Measurements from ENCODE around the gene NELFA. TPM values are rescaled to one million over a fixed set of nuclear protein-coding genes. Genes with fewer than 3 reads are reported as not detected.

NELFA gene
- total RNA-seq, 1 experiment from 2014 or later: 14.7 TPM

DNA sequence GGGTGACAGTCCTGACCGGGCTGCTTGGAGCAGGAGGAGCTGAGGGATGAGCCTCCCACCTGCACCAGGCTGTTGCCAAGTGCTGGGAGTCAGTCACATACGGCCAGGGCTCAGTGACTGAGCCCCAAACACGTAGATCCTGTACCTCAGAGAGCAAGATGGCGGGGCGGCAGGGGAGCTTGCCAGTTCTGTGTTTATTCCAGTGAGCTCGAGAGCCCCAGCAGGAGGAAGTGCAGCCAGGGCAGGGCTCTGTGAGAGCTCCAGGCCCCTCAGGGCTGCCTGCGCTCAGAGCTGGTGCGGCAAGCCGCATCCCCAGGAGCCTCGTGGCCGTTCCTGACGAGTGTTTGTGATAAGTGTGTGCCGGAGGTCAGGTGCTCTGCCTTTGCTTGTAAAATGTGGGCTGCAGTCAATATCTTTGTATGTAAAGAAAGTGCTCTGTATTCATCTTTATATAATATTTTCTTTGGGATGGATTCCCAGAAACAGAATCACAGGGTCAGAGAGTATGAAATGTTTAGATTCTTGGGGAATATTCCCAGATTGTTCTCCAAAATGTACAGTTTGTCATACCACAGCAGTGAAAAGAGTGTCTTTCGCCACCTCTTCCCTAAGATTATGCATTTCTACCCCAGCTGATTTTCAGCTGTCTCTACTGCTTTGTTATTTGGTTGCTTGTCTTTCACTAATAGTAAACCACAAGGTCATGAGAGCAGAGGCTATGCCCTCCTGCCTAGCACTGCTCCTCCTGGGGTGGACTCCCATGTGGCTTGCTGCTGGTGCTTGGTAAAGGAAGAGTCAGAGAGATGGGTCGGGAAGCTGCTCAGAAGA lies 50.3 kb downstream of the NELFA start:
- no peak for DNase-seq (ENCODE audit: low read depth, low spot score)
- in situ Hi-C loops (cut with HindIII; ENCODE audit: low pct_unique_long_range_greater_than_20kb, low sequenced_read_pairs): no loop called here

DNA sequence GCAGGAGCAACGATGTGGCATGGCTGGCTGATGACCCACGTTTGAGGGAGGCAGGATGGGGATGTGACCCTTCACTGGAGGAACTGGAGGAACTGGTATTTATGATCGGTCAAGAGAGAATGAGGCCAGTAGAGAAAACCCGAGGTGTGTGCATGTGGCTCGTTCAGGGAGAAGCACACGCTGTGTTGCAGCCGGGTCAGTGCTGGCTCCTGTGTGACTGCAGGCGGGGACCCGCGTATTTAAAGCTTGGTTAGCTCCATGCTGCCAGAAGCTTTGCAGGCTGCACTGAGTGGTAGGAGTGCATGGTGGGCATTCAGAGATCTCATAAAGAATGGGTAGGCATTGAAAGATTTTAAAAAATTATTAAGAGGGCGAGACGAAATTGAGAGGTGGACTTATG lies 52.1 kb downstream of the NELFA start:
- in situ Hi-C loops (cut with HindIII; ENCODE audit: low pct_unique_long_range_greater_than_20kb, low sequenced_read_pairs): no loop called here
- no peak for DNase-seq (ENCODE audit: low read depth, low spot score)

DNA sequence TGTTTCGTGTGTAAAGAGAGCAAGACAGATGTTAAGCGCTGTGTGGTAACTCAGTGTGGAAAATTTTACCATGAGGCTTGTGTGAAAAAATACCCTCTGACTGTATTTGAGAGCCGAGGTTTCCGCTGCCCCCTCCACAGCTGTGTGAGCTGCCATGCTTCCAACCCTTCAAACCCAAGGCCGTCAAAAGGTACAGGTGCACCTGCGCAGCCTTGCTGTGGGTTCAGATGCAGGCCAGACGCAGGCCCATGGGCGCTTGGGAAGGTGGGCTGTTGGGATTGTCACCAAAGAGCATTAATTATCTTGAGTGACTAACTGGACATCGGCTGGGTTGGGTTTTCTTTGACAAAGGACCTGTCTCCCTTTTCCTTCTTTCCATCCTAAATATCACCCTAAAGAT lies 55.4 kb downstream of the NELFA start:
- in situ Hi-C loops (cut with HindIII; ENCODE audit: low pct_unique_long_range_greater_than_20kb, low sequenced_read_pairs): no loop called here
- DNase-seq (ENCODE audit: low read depth, low spot score): no peak

DNA sequence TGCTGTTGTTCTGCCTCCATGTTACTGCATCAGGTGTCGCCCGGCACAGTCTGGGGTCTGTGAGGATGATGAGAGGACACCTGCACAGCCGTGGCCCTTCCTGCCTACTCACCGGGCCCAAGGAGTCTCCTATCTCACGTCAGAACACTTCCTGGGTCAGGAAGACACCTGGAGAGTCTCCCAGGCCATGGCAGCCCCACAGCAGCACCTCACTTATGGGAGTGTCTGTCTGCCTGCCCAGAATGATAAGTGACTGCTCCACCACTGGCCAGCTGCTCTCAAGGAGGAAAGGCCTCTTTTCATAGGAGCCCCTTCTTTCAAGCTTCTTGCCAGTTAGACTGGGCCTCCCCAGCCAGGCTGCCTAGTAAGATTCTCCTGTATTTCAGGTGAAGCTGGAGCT lies 56.1 kb downstream of the NELFA start:
- no peak for DNase-seq (ENCODE audit: low read depth, low spot score)
- in situ Hi-C loops (cut with HindIII; ENCODE audit: low pct_unique_long_range_greater_than_20kb, low sequenced_read_pairs): no loop called here

DNA sequence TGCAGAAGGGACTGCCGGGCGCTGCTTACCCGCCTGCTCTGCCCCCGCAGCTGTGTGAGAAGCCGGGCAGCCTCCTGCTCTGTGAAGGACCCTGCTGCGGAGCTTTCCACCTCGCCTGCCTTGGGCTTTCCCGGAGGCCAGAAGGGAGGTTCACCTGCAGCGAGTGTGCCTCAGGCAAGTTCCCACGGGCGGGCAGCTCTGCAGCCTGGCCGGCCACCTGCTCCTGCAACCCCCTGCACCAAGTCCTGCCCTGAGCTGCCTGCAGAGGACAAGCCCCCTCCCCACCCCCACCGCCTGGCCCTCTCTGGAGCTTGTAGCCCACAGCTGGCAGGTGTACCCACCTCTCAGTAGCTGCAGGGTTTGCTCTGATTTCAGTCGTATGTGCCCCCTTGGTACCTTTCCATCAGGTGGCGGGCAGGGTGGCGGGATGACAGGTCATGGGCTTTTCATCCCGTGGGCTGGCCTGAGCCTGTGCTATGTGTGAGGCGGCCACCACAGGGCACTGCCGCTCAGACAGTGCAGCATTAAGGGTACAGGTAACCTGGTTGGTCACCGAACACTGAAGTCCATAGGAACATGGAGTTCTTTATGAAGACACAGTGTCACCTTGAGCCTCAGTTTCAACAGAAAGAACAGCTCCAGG lies 56.6 kb downstream of the NELFA start:
- in situ Hi-C loops (cut with HindIII; ENCODE audit: low pct_unique_long_range_greater_than_20kb, low sequenced_read_pairs): no loop called here

DNA sequence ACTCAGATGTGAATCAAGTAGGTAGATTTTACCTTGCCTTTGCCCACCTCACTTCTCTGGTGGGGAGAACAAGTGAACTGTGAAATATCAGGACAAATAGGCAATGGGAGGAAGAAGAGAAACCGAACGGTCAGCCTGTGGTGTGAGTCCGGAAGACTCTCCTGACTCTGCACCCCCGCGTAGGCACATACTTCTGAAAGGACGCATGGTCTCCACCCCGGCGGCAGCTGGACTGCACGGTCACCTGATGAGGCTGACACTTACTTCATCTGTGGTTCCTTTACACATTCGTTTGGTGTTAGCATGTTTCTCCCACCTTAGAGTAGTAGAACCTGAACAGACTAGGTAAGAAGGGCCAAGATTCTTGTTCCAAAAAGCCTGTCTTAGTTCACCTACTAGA lies 58.4 kb downstream of the NELFA start:
- DNase-seq (ENCODE audit: low read depth, low spot score): no peak
- in situ Hi-C loops (cut with HindIII; ENCODE audit: low pct_unique_long_range_greater_than_20kb, low sequenced_read_pairs): no loop called here

More for the DNA sequence above, 56.6 kb downstream of the NELFA start:
- DNase-seq (ENCODE audit: low read depth, low spot score): no peak

DNA sequence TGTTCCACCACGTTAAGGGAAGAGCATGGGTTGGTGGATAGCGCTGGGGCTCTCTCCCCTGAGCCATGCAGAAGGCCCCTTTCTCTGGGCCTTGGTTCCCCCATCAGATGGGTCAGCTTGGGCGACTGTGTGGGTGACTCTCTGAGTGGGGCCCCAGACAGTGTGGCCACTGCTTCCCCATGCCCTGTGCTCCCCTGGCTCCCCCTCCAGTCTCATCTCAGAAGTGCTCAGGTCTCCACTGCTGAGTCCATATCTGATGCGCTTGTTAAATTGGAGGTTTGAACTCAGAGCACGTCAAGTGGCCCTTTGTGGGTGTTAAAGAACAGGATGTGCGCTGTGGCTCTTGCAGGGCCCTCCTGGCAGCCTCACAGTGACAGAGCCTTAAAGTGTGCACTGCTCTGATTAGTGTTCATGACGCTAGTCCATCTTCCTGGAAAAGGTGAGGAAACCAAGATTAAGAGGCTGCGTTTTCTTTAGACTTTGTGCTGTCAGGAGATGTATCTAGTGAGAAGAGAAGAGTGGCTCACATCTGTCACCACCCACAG lies 59.8 kb downstream of the NELFA start:
- DNase-seq (ENCODE audit: low read depth, low spot score): no peak
- in situ Hi-C loops (cut with HindIII; ENCODE audit: low pct_unique_long_range_greater_than_20kb, low sequenced_read_pairs): no loop called here

DNA sequence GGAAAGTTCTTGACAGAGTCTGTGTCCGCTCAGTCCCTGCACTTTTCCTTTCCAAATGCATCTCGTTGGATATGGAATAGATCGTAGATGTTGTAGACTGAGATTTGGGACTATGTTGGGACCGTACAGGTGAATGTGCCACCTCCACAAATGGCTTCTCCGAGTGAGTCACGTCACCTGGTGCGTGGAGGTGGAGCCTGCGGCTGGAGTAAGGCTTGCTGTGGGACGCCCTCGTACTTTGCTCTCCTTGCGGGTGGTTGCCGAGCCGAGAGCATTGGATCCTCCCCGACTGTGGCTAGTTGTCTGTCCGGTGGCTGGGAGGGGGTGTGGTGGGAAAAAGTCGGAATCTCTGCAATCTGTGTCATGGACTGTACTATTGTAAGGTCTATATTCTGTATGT lies 60.5 kb downstream of the NELFA start:
- in situ Hi-C loops (cut with HindIII; ENCODE audit: low pct_unique_long_range_greater_than_20kb, low sequenced_read_pairs): no loop called here
- no peak for DNase-seq (ENCODE audit: low read depth, low spot score)

DNA sequence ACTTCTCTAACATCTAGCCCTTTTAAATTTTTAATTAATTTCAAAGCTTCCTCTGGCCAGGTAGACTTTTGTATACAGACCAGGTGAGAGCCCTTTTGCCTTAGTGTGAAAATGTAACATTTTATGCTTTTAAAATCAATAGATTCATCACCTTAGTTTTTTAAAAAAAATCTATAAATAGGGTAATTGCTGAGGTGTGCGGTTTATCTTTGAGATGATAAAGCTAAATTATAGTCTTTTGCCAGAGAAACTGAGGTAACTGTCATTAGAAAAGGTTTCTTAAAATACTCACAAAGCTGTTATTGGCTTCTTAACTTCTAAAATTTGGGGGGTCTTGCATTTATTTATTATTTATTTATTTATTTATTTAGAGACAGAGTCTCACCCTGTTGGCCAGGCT lies 62.9 kb downstream of the NELFA start:
- no peak for DNase-seq (ENCODE audit: low read depth, low spot score)
- in situ Hi-C loops (cut with HindIII; ENCODE audit: low pct_unique_long_range_greater_than_20kb, low sequenced_read_pairs): no loop called here

DNA sequence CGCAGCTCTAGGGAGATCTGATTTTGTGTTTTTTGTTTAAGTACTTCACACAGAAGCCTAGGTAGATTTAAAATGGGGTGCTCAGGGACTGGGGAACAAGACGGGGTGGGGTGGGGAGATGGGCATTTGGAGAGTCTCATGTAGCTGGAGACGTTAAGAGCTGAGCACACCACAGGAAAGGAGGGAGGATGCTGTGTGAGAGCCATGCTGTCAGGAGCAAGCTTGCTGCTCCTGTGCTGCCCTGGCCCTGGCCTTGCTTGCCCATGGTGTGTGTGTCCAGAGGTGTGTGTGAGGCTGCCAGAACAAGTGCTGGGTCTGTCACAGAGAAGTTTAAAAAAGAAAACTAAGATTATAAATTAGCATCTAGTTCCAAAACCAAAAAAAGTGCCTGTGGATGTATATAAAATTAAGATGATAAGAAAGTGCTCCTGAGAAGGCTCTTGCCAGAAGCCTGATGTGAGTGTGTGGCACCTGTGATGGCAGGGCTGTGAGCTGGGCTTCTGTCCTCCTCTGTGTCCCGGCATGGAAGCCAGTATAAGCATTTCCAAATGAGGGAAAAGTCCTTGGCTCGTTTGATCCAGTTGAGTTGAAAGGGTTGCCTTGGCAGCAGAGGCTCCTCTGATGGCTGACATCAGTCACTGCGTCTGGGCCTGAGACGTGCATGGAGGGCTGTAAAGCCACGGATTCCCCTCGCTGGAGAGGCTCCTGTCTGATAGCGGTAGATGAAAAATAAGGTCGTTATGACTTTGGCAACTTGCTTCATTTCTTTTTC lies 63.5 kb downstream of the NELFA start:
- in situ Hi-C loops (cut with HindIII; ENCODE audit: low pct_unique_long_range_greater_than_20kb, low sequenced_read_pairs): no loop called here
- no peak for DNase-seq (ENCODE audit: low read depth, low spot score)

DNA sequence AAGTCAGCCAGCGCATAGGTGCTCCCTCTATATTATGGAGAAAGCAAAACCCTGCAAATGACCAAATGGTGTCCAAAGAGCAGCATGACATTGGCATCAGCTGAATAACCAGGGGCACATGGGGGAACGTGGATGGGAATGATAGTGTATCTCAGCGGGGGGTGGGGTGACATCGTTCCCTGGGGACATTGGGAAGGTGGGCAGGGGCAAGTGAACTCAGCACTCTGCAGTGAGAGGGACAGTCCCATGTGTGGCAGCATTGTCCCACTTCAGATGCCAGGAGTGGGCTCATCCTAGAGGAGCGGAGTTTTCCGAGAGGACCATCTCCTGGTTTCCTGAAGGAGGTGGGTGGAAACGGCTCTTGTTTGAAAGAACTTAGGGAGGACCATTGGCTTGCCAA lies 64.8 kb downstream of the NELFA start:
- in situ Hi-C loops (cut with HindIII; ENCODE audit: low pct_unique_long_range_greater_than_20kb, low sequenced_read_pairs): no loop called here

DNA sequence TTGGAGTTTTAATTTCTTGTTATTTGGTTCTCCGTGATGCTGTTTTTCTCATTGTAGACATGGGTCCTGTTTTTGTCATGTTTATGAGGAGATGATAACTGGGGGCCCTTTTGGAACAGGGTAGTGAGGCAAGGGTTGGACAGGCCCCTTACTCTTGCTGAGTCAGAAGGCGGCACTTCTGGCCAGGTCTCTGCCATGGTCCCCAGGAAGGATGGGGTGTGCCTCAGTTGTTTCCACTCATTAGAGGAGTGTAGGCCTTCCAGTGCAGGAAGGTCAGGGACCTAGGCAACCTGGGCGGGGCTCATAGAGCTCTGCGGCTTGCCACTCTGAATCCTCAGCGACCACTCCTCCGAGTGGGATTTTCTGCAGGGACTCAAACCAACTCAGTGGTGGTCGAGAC lies 68.2 kb downstream of the NELFA start:
- DNase-seq (ENCODE audit: low read depth, low spot score): no peak
- in situ Hi-C loops (cut with HindIII; ENCODE audit: low pct_unique_long_range_greater_than_20kb, low sequenced_read_pairs): no loop called here

More for the DNA sequence above, 64.8 kb downstream of the NELFA start:
- DNase-seq (ENCODE audit: low read depth, low spot score): no peak

DNA sequence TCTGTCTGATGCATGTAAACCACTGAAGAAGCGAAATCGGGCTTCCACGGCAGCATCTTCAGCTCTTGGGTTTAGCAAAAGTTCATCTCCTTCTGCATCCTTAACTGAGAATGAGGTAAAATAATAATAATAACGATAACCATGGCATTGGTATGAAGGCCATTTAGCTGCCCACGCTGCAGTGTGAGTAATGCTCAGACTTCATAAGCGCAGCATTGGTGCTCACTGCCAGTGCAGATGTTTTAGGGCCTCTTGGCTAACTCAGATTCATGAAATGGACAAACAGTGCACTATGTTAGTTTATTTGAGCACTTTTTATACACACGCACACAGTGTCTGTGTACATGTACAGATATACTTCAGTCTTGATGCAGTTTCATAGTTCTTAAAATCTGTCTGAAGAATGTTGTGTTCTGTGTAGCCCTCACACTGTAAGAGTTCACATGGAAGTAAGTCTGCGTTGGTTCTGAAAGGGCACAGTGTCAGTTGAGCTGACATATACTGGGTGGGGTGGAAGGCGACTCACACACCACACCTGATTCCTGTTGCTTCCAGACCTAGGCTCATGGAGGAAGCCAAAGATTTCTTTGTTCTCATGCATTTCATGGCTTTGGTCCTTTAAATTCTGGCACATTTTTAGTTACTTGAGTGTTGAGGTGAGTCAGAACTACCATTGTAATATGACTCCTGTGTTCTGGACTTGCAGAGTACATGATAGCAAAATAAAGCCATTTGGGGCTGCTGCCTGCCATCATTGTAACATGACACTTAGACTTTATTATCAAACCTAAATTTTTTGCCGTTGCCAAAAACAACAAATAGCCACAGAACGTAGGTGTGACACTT lies 68.9 kb downstream of the NELFA start:
- DNase-seq (ENCODE audit: low read depth, low spot score): no peak

DNA sequence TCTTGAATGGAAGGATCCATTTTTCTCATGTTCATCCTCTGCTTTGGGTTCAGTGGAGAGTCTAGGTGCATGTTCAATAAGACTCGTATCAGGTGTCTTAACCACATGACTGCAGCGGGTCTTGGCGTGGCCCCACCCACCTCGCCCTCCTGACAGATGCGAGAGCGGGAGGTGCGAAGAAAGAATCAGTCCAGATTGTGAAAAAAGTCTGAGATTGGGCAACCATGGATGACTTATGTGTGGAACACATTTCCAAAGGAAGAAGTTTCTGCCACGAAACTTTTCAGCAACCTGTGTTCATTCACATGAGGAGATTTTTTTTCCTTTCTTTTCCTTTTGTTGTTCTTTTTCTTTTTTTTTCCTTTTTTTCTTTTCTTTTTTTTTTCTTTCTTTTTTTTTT lies 70.7 kb downstream of the NELFA start:
- in situ Hi-C loops (cut with HindIII; ENCODE audit: low pct_unique_long_range_greater_than_20kb, low sequenced_read_pairs): no loop called here

More for the DNA sequence above, 68.9 kb downstream of the NELFA start:
- in situ Hi-C loops (cut with HindIII; ENCODE audit: low pct_unique_long_range_greater_than_20kb, low sequenced_read_pairs): no loop called here

DNA sequence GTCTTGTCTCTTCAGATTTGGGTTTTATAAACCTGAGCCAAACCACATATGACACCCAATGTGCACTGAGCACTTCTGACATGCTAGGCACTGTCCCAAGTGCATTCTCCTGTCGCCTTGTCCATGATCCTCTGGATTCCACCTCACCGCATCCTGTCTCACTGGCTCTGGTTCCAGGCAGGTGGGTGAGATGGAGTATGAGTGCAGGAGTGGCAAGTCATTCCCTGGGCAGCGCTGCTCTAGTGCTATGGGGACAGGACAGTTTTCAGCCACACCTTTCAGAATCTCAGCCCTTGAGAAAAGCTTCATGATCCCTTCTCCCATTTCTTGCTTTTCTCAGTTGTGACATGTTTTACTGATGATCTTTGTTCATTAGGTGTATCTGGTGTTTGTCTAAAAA lies 71.2 kb downstream of the NELFA start:
- DNase-seq (ENCODE audit: low read depth, low spot score): no peak
- in situ Hi-C loops (cut with HindIII; ENCODE audit: low pct_unique_long_range_greater_than_20kb, low sequenced_read_pairs): no loop called here

More for the DNA sequence above, 70.7 kb downstream of the NELFA start:
- DNase-seq (ENCODE audit: low read depth, low spot score): no peak

DNA sequence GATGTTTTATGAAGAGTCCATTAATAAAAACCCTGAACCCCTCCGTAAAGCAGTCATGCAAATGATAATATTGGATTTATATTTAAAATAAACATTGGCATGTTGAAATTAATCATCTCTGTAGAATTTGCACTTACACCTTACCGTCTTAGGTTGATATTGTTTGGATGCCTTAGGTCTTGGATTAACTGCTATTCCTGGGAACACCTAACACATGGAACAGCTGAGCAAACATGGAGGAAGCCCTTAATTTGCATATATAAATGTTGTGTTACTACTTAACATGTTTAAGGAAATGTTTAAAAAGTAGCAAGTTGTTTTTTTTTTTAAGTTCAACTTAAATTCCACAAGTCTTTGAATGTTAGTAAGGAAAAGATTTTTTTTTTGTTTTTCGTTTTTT lies 75.1 kb downstream of the NELFA start:
- DNase-seq (ENCODE audit: low read depth, low spot score): no peak
- in situ Hi-C loops (cut with HindIII; ENCODE audit: low pct_unique_long_range_greater_than_20kb, low sequenced_read_pairs): no loop called here

DNA sequence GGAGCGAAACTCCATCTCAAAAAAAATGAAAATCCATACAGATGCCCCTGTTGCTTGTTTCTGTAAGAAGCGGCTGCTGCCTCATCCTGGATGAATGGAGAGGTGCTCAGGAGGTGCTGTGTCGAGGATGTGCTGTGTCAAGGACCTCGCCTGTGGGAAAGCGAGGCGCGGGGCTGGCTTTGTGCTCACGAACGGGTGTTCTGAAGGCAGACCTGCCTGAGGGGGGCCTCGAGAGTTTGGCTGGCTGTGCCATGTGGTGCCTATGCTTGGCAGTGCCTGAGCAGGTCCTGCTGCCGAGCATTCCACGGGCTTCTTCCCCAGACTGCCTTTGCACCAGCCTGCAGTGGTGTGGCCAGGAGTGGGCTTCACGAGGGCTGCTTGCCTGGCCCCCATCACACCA lies 76.0 kb downstream of the NELFA start:
- in situ Hi-C loops (cut with HindIII; ENCODE audit: low pct_unique_long_range_greater_than_20kb, low sequenced_read_pairs): no loop called here
- DNase-seq (ENCODE audit: low read depth, low spot score): no peak

Data from SK-MEL-5 (cell line).